Spleen (tissue), 11 donors: ENCODE measurements around the gene SOS1. TPM values are rescaled to one million over a fixed set of nuclear protein-coding genes. Genes with fewer than 3 reads are reported as not detected.

Experiments
- DNase-seq: peaks from one replicate; pipeline ENCODE4 v3.0.0-alpha.2; 2020
- H3K27ac ChIP-seq, 8 donors: fragments of 200-600 bp; sonication (generic) in 7 of 8; 1 replicate in 4 of 8; 2 replicates in 4 of 8; pipeline versions ENCODE4 v1.5.0 to v1.8.0; 2016 to 2021; ENCODE audit warnings: inconsistent platforms in 4 of 8, mild to moderate bottlenecking in 4 of 8, moderate library complexity in 1 of 8
- H3K27me3 ChIP-seq, 7 donors: fragments of 200-600 bp; sonication (generic) in 6 of 7; replicated peaks in 1 of 7; 1 replicate in 4 of 7; 2 replicates in 3 of 7; pipeline versions ENCODE4 v1.5.0 to v1.8.0; 2016 to 2021; ENCODE audit warnings: inconsistent platforms in 3 of 7, mild to moderate bottlenecking in 1 of 7
- H3K36me3 ChIP-seq, 6 donors: fragments of 200-600 bp; sonication (generic) in 5 of 6; 1 replicate in 4 of 6; 2 replicates in 2 of 6; pipeline versions ENCODE4 v1.5.0 to v1.8.0; 2016 to 2021; ENCODE audit warnings: inconsistent platforms in 2 of 6
- H3K4me1 ChIP-seq, 6 donors: fragments of 200-600 bp; sonication (generic) in 5 of 6; 1 replicate in 3 of 6; 2 replicates in 3 of 6; pipeline versions ENCODE4 v1.5.0 to v1.8.0; 2016 to 2021; ENCODE audit warnings: inconsistent platforms in 3 of 6
- H3K4me3 ChIP-seq, 8 donors: fragments of 200-600 bp; sonication (generic) in 7 of 8; 1 replicate in 4 of 8; 2 replicates in 4 of 8; pipeline versions ENCODE4 v1.5.0 to v1.8.0; 2016 to 2021; ENCODE audit warnings: inconsistent platforms in 4 of 8, mild to moderate bottlenecking in 4 of 8, moderate library complexity in 2 of 8
- H3K9me3 ChIP-seq, 8 donors: fragments of 200-600 bp; sonication (generic) in 7 of 8; 1 replicate in 4 of 8; 2 replicates in 4 of 8; pipeline versions ENCODE4 v1.5.0 to v1.8.0; 2016 to 2021; ENCODE audit warnings: inconsistent platforms in 4 of 8
- POLR2A ChIP-seq, 3 donors: fragments of 450-650 bp; IDR thresholded peaks; one replicate each; pipeline ENCODE4 v1.5.1; 2017; ENCODE audit warnings: antibody characterized with exemption in 3 of 3, mild to moderate bottlenecking in 1 of 3
- POLR2AphosphoS5 ChIP-seq, 3 donors: sonication (generic); formaldehyde crosslinking; IDR thresholded peaks; one replicate each; pipeline ENCODE4 v1.5.1; 2017; ENCODE audit warnings: antibody characterized with exemption in 3 of 3
- WGBS, 5 donors: extraction: QIAGEN DNeasy Blood & Tissue Kit in 3 of 5; methylation state at CpG; one replicate each; pipeline versions ENCODE4 v1.1.5 to v1.1.7; 2013 to 2018; 5-methylcytosine and 5-hydroxymethylcytosine counted together
- intact Hi-C: fragments of 100-400 bp; cut with DNase I; formaldehyde crosslinking; loops from one replicate; pipeline ENCODE4 v1.15.0; 2023; ENCODE audit warnings: low total_unique reads
- polyA plus RNA-seq, 3 donors: library from polyadenylated mRNA; stranded (reverse); fragments of 200-250 nt; gene quantifications; one replicate each; pipeline ENCODE4 v1.2.1, GENCODE V29; 2013
- total RNA-seq, 7 donors: library from RNA; depleted of rRNA in 3 of 7; stranded (reverse); fragments of >200 nt in 3 of 7; fragmentation: NEBNext Ultra II Directional in 4 of 7; extraction: Animal tissue kit (Norgen Biotek cat#: 25700) in 4 of 7; gene quantifications; one replicate each; pipeline versions ENCODE4 v1.1.0 to v1.2.1, GENCODE V29; 2016 to 2021
- TF ChIP-seq, protein P1 (sequence below), 11 experiments: fragments of 200-600 bp in 7 of 11; fragments of 450-650 bp in 4 of 11; sonication (generic) in 4 of 11; IDR thresholded peaks in 8 of 11; conservative IDR thresholded peaks in 3 of 11; 1 replicate in 7 of 11; 2 replicates in 4 of 11; pipeline versions ENCODE4 v1.4.0 to v1.8.0; 2016 to 2021; ENCODE audit warnings: antibody characterized with exemption in 11 of 11, inconsistent platforms in 4 of 11, mild to moderate bottlenecking in 1 of 11
- donor health status: healthy with polysubstance abuse.
- donor health status: DM: no; HTN: no; CAD: no; lungs with moderate emphysema.
- donor health status: DM: no; HTN: no; CAD: no.
- donor health status: Bipolar disorder and iron deficiency.
- donor health status: healthy.
- donor health status: DM: no; HTN: no; CAD: no.
- donor health status: DM: yes; HTN: yes; CAD: no.

Gene SOS1
- total and polyA plus RNA-seq, 10 donors = 5.9 to 85.8 (median 42.8) TPM

- DNase-seq = no peak
- H3K36me3 ChIP-seq = peaks cover 0 to 26% (median 11%) of the 10 kb centered on the region in 6 donors
- H3K27me3 ChIP-seq = no peaks in the 10 kb centered on the region
- intact Hi-C loops = no loop called here
- H3K9me3 ChIP-seq = no peaks in the 10 kb centered on the region
- no peak overlapping the region for H3K27ac ChIP-seq
- H3K4me1 ChIP-seq = no peaks in the 10 kb centered on the region
- no peak overlapping the region for H3K4me3 ChIP-seq
- TF ChIP-seq POLR2AphosphoS5 (IDR thresholded peaks at IDR 0.05) = no peak
- no peak for TF ChIP-seq POLR2A (IDR thresholded peaks at IDR 0.05)
- TF ChIP-seq, protein P1, sequence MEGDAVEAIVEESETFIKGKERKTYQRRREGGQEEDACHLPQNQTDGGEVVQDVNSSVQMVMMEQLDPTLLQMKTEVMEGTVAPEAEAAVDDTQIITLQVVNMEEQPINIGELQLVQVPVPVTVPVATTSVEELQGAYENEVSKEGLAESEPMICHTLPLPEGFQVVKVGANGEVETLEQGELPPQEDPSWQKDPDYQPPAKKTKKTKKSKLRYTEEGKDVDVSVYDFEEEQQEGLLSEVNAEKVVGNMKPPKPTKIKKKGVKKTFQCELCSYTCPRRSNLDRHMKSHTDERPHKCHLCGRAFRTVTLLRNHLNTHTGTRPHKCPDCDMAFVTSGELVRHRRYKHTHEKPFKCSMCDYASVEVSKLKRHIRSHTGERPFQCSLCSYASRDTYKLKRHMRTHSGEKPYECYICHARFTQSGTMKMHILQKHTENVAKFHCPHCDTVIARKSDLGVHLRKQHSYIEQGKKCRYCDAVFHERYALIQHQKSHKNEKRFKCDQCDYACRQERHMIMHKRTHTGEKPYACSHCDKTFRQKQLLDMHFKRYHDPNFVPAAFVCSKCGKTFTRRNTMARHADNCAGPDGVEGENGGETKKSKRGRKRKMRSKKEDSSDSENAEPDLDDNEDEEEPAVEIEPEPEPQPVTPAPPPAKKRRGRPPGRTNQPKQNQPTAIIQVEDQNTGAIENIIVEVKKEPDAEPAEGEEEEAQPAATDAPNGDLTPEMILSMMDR (IDR thresholded peaks at IDR 0.05 in 8 of 11, conservative IDR thresholded peaks at IDR 0.05 in 3 of 11) = no peak
Observed at GRCh38 chr2:39020383-39020782, 100.5 kb downstream of the SOS1 start.

DNA sequence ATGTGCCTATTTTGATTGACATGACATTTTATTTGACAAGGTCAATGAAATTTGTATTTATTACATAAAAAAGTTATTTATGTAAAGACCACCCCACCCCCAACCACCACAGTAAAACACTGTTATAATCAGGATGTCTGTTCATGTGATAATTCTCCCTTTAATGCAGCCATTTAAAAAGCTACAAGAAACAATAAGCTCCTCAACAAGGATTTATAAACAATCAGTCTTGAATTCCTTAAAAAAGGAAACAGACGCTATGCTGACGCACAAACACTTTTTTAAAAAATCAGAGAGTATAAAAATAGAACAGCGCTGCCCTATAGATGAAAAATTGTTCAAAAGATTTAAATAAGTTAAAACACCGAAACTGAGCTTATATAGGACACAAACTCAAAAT lies 102.2 kb downstream of the SOS1 start:
- Histone ChIP-seq H3K4me1 (no peaks in the 10 kb centered on the region), H3K27me3 (no peaks in the 10 kb centered on the region), H3K4me3 (no peak overlapping the region), H3K27ac (no peak overlapping the region), H3K9me3 (no peaks in the 10 kb centered on the region), H3K36me3 (peaks cover 0 to 32% (median 18%) of the 10 kb centered on the region in 6 donors)
- TF ChIP-seq POLR2A (IDR thresholded peaks at IDR 0.05) (no peak), POLR2AphosphoS5 (IDR thresholded peaks at IDR 0.05) (no peak)
- TF ChIP-seq, protein P1 (IDR thresholded peaks at IDR 0.05 in 8 of 11, conservative IDR thresholded peaks at IDR 0.05 in 3 of 11) = no peak
- no peak for DNase-seq
- WGBS, 5 donors = 77 to 89% (median 82%) methylated on average over 4 of the region's 4 CpGs
- intact Hi-C loops = no loop called here

GRCh38 chr2:39017334-39017733 lies 103.5 kb downstream of the SOS1 start:
- DNase-seq = no peak

DNA sequence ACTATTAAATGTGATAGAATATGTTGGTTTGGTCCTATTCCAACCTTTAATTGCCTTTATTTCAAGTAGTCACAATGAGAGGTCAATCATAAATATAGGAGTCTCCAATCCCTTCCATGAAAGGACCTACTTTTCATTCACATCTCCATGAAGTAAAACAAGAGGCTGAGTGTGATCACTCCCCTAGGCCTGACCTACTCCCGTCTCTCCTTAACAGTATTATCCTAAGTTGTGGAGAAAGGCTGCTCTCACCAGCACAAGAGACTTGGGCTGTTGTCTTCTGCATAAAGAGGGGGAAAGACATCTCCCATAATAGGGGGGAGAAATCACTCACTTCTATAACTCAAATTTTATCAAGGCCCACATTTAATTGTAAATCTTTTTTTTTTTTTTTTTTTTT lies 105.4 kb downstream of the SOS1 start:
- Histone ChIP-seq H3K36me3 (peaks cover 0 to 44% (median 31%) of the 10 kb centered on the region in 6 donors), H3K9me3 (no peaks in the 10 kb centered on the region), H3K27me3 (no peaks in the 10 kb centered on the region), H3K4me1 (no peaks in the 10 kb centered on the region), H3K4me3 (no peak overlapping the region), H3K27ac (no peak overlapping the region)
- intact Hi-C loops = no loop called here
- WGBS, 5 donors = 91 to 100% (median 97%) methylated on average over 1 of the region's 1 CpG
- DNase-seq = no peak
- TF ChIP-seq POLR2A (IDR thresholded peaks at IDR 0.05) (no peak), POLR2AphosphoS5 (IDR thresholded peaks at IDR 0.05) (no peak)
- TF ChIP-seq, protein P1 (IDR thresholded peaks at IDR 0.05 in 8 of 11, conservative IDR thresholded peaks at IDR 0.05 in 3 of 11) = no peak

More at GRCh38 chr2:39017334-39017733, 103.5 kb downstream of the SOS1 start:
- Histone ChIP-seq H3K36me3 (peaks cover 0 to 32% (median 23%) of the 10 kb centered on the region in 6 donors), H3K4me3 (no peak overlapping the region), H3K27me3 (no peaks in the 10 kb centered on the region), H3K27ac (no peak overlapping the region), H3K4me1 (no peaks in the 10 kb centered on the region), H3K9me3 (no peaks in the 10 kb centered on the region)
- TF ChIP-seq POLR2A (IDR thresholded peaks at IDR 0.05) (no peak), POLR2AphosphoS5 (IDR thresholded peaks at IDR 0.05) (no peak)
- TF ChIP-seq, protein P1 (IDR thresholded peaks at IDR 0.05 in 8 of 11, conservative IDR thresholded peaks at IDR 0.05 in 3 of 11) = no peak
- intact Hi-C loops = no loop called here
